Adrenal gland (tissue), 12 donors: ENCODE measurements around the gene STX19. TPM values are rescaled to one million over a fixed set of nuclear protein-coding genes. Genes with fewer than 3 reads are reported as not detected.
"Not testable (repeated sequence)": the region's sequence is repeated elsewhere in the genome, so short reads cannot be mapped to it uniquely, and the experiment has no call there.

Experiments used
- DNase-seq, 7 donors: peaks; one replicate each; pipeline ENCODE4 v3.0.0-alpha.2; 2019 to 2020
- H3K27ac ChIP-seq, 5 donors: fragments of 200-600 bp; sonication (generic) in 4 of 5; 1 replicate in 3 of 5; 2 replicates in 2 of 5; pipeline versions ENCODE4 v1.5.1 to v1.8.0; 2016 to 2020; ENCODE audit warnings: mild to moderate bottlenecking in 1 of 5
- H3K27me3 ChIP-seq: fragments of 200-600 bp; 2 replicates; pipeline ENCODE4 v1.8.0; 2021
- H3K36me3 ChIP-seq, 2 donors: fragments of 200-600 bp; replicated peaks in 1 of 2; 1 replicate in 1 of 2; 2 replicates in 1 of 2; pipeline versions ENCODE4 v1.5.1 to v1.8.0; 2018 to 2022
- H3K4me1 ChIP-seq, 2 donors: fragments of 200-600 bp; replicated peaks in 1 of 2; 1 replicate in 1 of 2; 2 replicates in 1 of 2; pipeline versions ENCODE4 v1.5.1 to v1.8.0; 2018 to 2021
- H3K4me3 ChIP-seq, 4 donors: fragments of 200-600 bp; sonication (generic) in 3 of 4; one replicate each; pipeline ENCODE4 v1.5.1; 2016 to 2018
- H3K9me3 ChIP-seq, 3 donors: fragments of 200-600 bp; sonication (generic) in 1 of 3; replicated peaks in 1 of 3; 1 replicate in 2 of 3; 2 replicates in 1 of 3; pipeline versions ENCODE4 v1.5.1 to v1.8.0; 2016 to 2021
- CTCF ChIP-seq, 6 experiments: fragments of 450-650 bp in 4 of 6; fragments of 200-600 bp in 2 of 6; sonication (generic) in 1 of 6; IDR thresholded peaks; 1 replicate in 5 of 6; 2 replicates in 1 of 6; pipeline versions ENCODE4 v1.5.1 to v1.8.0; 2016 to 2021; ENCODE audit warnings: antibody characterized with exemption in 6 of 6, mild to moderate bottlenecking in 2 of 6, moderate library complexity in 1 of 6
- POLR2A ChIP-seq, 2 donors: fragments of 450-650 bp; IDR thresholded peaks; one replicate each; pipeline ENCODE4 v1.6.1; 2017; ENCODE audit warnings: antibody characterized with exemption in 2 of 2, mild to moderate bottlenecking in 2 of 2, moderate library complexity in 1 of 2
- WGBS, 4 donors: extraction: QIAGEN DNeasy Blood & Tissue Kit in 2 of 4; methylation state at CpG; one replicate each; pipeline versions ENCODE4 v1.1.5 to v1.1.7; 2013 to 2017; 5-methylcytosine and 5-hydroxymethylcytosine counted together
- intact Hi-C, 2 donors: fragments of 100-400 bp; cut with DNase I; formaldehyde crosslinking; loops; one replicate each; pipeline versions ENCODE4 v1.14.1 to v1.15.0; 2022 to 2023
- polyA plus RNA-seq, 3 donors: library from polyadenylated mRNA; stranded (reverse); fragments of 200-250 nt in 2 of 3; fragments of 350-450 nt in 1 of 3; fragmentation: Illumina TruSeq in 1 of 3; extraction: RNeasy Lipid Tissue Mini Kit (QIAGEN cat#74804) in 1 of 3; gene quantifications; one replicate each; pipeline ENCODE4 v1.2.3, GENCODE V29; 2013 to 2014
- total RNA-seq, 9 donors: library from RNA; depleted of rRNA in 4 of 9; stranded (reverse); fragments of >200 nt in 4 of 9; fragments of 120-200 nt in 1 of 9; fragmentation: NEBNext Ultra II Directional in 1 of 9; extraction: Animal tissue kit (Norgen Biotek cat#: 25700) in 1 of 9; gene quantifications; one replicate each; pipeline versions ENCODE4 v1.1.0 to v1.2.4, GENCODE V29; 2013 to 2023
- donor health status: healthy with polysubstance abuse.
- donor health status: Bipolar disorder and iron deficiency.
- donor health status: DM: yes; HTN: yes; CAD: no.
- donor health status: DM: no; HTN: no; CAD: no.
- donor health status: DM: no; HTN: no; CAD: no.
- donor health status: DM: yes; HTN: yes; CAD: no.

STX19 gene
- total and polyA plus RNA-seq, 12 donors = 0.07 to 0.26 (median 0.18) TPM; not detected in 8

- TF ChIP-seq POLR2A (IDR thresholded peaks at IDR 0.05) = no peak
- TF ChIP-seq CTCF (IDR thresholded peaks at IDR 0.05) = no peak
- Histone ChIP-seq H3K4me3 (no peak overlapping the region), H3K4me1 (peaks cover 8 to 20% of the 10 kb centered on the region in 2 donors), H3K27me3 (no peaks in the 10 kb centered on the region), H3K9me3 (no peaks in the 10 kb centered on the region), H3K36me3 (no peaks in the 10 kb centered on the region), H3K27ac (no peak overlapping the region)
- DNase-seq = no peak
- intact Hi-C loops = loop anchor here (10.0 kb wide), 1 partner anchor 56 kb away; no protein-coding TSS in a partner anchor
- 98% methylated on average over 13 of the region's 13 CpGs for WGBS, 4 donors
Measured at GRCh38 chr3:94061297-94061696, 32.9 kb upstream of the STX19 start.

GRCh38 chr3:94050546-94050945, 22.1 kb upstream of the STX19 start:
- no peak overlapping the region for H3K4me3 ChIP-seq
- H3K27me3 ChIP-seq = no peaks in the 10 kb centered on the region
- intact Hi-C loops = no loop called here
- no peaks in the 10 kb centered on the region for H3K4me1 ChIP-seq
- H3K9me3 ChIP-seq = no peaks in the 10 kb centered on the region
- H3K36me3 ChIP-seq = no peaks in the 10 kb centered on the region
- no peak for TF ChIP-seq POLR2A (IDR thresholded peaks at IDR 0.05)
- no peak for TF ChIP-seq CTCF (IDR thresholded peaks at IDR 0.05)
- H3K27ac ChIP-seq = no peak overlapping the region
- no peak for DNase-seq

- H3K27ac ChIP-seq = no peak overlapping the region
- no peaks in the 10 kb centered on the region for H3K27me3 ChIP-seq
- WGBS, 4 donors = 92 to 94% (median 92%) methylated on average over 2 of the region's 2 CpGs
- TF ChIP-seq POLR2A (IDR thresholded peaks at IDR 0.05) = no peak
- TF ChIP-seq CTCF (IDR thresholded peaks at IDR 0.05) = no peak
- intact Hi-C loops = no loop called here
- no peaks in the 10 kb centered on the region for H3K4me1 ChIP-seq
- no peaks in the 10 kb centered on the region for H3K9me3 ChIP-seq
- no peak overlapping the region for H3K4me3 ChIP-seq
- H3K36me3 ChIP-seq = no peaks in the 10 kb centered on the region
- DNase-seq = no peak
Measured at GRCh38 chr3:94049267-94049666, 20.9 kb upstream of the STX19 start.

GRCh38 chr3:94046533-94046932, 18.1 kb upstream of the STX19 start:
- no peaks in the 10 kb centered on the region for H3K36me3 ChIP-seq
- H3K27me3 ChIP-seq = no peaks in the 10 kb centered on the region
- intact Hi-C loops = no loop called here
- WGBS, 4 donors = 96 to 99% (median 98%) methylated on average over 2 of the region's 2 CpGs
- no peak overlapping the region for H3K27ac ChIP-seq
- H3K4me3 ChIP-seq = no peak overlapping the region
- TF ChIP-seq POLR2A (IDR thresholded peaks at IDR 0.05) = no peak
- no peaks in the 10 kb centered on the region for H3K9me3 ChIP-seq
- H3K4me1 ChIP-seq = no peaks in the 10 kb centered on the region
- DNase-seq = no peak

GRCh38 chr3:94044100-94044936, 15.9 kb upstream of the STX19 start:
- H3K27ac ChIP-seq, H3K9me3 ChIP-seq, H3K36me3 ChIP-seq, H3K4me3 ChIP-seq, DNase-seq, intact Hi-C loops, H3K4me1 ChIP-seq, H3K27me3 ChIP-seq: not testable (repeated sequence)
- 97 to 100% (median 99%) methylated on average over 17 to 61 of the region's 61 CpGs for WGBS, 4 donors
